ENCODE data around the gene FHOD3.

FHOD3 gene

GRCh38 chr18:36381075-36381474, 83.6 kb downstream of the FHOD3 start:
- DNase-seq (ENCODE audit: low read depth in 3 of 3), result no peak

GRCh38 chr18:36382854-36383253, 85.3 kb downstream of the FHOD3 start:
- DNase-seq (ENCODE audit: low read depth in 3 of 3), result no peak

GRCh38 chr18:36386150-36386920, 88.8 kb downstream of the FHOD3 start:
- no peak for DNase-seq (ENCODE audit: low read depth in 3 of 3)

- no peak for DNase-seq (ENCODE audit: low read depth in 3 of 3)
Measured at GRCh38 chr18:36387310-36387709, 89.8 kb downstream of the FHOD3 start.

- no peak for DNase-seq (ENCODE audit: low read depth in 3 of 3)
Measured at GRCh38 chr18:36388310-36388709, 90.8 kb downstream of the FHOD3 start.

- DNase-seq (ENCODE audit: low read depth in 3 of 3), result no peak
Measured at GRCh38 chr18:36389027-36389426, 91.5 kb downstream of the FHOD3 start.

- no peak for DNase-seq (ENCODE audit: low read depth in 3 of 3)
Measured at GRCh38 chr18:36389811-36390581, 92.5 kb downstream of the FHOD3 start.

GRCh38 chr18:36391426-36392145, 94.1 kb downstream of the FHOD3 start:
- no peak for DNase-seq (ENCODE audit: low read depth in 3 of 3)

GRCh38 chr18:36392164-36392978, 94.9 kb downstream of the FHOD3 start:
- DNase-seq (ENCODE audit: low read depth in 3 of 3), result no peak

GRCh38 chr18:36392979-36393287, 95.4 kb downstream of the FHOD3 start:
- DNase-seq (ENCODE audit: low read depth in 3 of 3), result no peak

- no peak for DNase-seq (ENCODE audit: low read depth in 3 of 3)
Measured at GRCh38 chr18:36394486-36394885, 97.0 kb downstream of the FHOD3 start.

GRCh38 chr18:36396190-36396589, 98.7 kb downstream of the FHOD3 start:
- DNase-seq (ENCODE audit: low read depth in 3 of 3), result no peak

- DNase-seq (ENCODE audit: low read depth in 3 of 3), result no peak
Measured at GRCh38 chr18:36397033-36397432, 99.5 kb downstream of the FHOD3 start.

- no peak for DNase-seq (ENCODE audit: low read depth in 3 of 3)
Measured at GRCh38 chr18:36398419-36398818, 100.9 kb downstream of the FHOD3 start.

- no peak for DNase-seq (ENCODE audit: low read depth in 3 of 3)
Measured at GRCh38 chr18:36399055-36399454, 101.5 kb downstream of the FHOD3 start.

- no peak for DNase-seq (ENCODE audit: low read depth in 3 of 3)
Measured at GRCh38 chr18:36401462-36401861, 103.9 kb downstream of the FHOD3 start.

- no peak for DNase-seq (ENCODE audit: low read depth in 3 of 3)
Measured at GRCh38 chr18:36402765-36403396, 105.4 kb downstream of the FHOD3 start.

GRCh38 chr18:36403896-36404820, 106.6 kb downstream of the FHOD3 start:
- DNase-seq (ENCODE audit: low read depth in 3 of 3), result no peak

- DNase-seq (ENCODE audit: low read depth in 3 of 3), result no peak
Measured at GRCh38 chr18:36405611-36406010, 108.1 kb downstream of the FHOD3 start.

GRCh38 chr18:36406805-36407204, 109.3 kb downstream of the FHOD3 start:
- no peak for DNase-seq (ENCODE audit: low read depth in 3 of 3)
